AG09319 (cell line): ENCODE data around the gene CIZ1.
"Not testable (repeated sequence)": the region's sequence is repeated elsewhere in the genome, so short reads cannot be mapped to it uniquely, and the experiment has no call there.

ENCODE experiments used
- DNase-seq: peaks from one replicate; pipeline ENCODE4 v3.0.0-alpha.2; 2010; ENCODE audit warnings: low read depth; ENCODE audit errors: extremely low read depth
- CTCF ChIP-seq: IDR thresholded peaks from 2 replicates; pipeline ENCODE4 v1.5.1; 2011; ENCODE audit warnings: low read depth, mild to moderate bottlenecking, inconsistent platforms, low read length, moderate library complexity

The CIZ1 gene

GRCh38 chr9:128136816-128137793 lies 54.3 kb downstream of the CIZ1 start:
- DNase-seq: no peak
- no peak for TF ChIP-seq CTCF

GRCh38 chr9:128135561-128135960 lies 55.8 kb downstream of the CIZ1 start:
- DNase-seq: not testable (repeated sequence)

- DNase-seq: not testable (repeated sequence)
Observed at GRCh38 chr9:128132139-128132538, 59.2 kb downstream of the CIZ1 start.

- not testable (repeated sequence) for DNase-seq
Observed at GRCh38 chr9:128131346-128131745, 60.0 kb downstream of the CIZ1 start.

- DNase-seq: not testable (repeated sequence)
Observed at GRCh38 chr9:128130651-128131050, 60.7 kb downstream of the CIZ1 start.

GRCh38 chr9:128129976-128130590 lies 61.3 kb downstream of the CIZ1 start:
- TF ChIP-seq CTCF: peak; percentile 1
- DNase-seq: not testable (repeated sequence)

- DNase-seq: no peak
- no peak for TF ChIP-seq CTCF
Observed at GRCh38 chr9:128128836-128129590, 62.4 kb downstream of the CIZ1 start.

- TF ChIP-seq CTCF: no peak
- peak; percentile 72 for DNase-seq
Observed at GRCh38 chr9:128127990-128128835, 63.2 kb downstream of the CIZ1 start.
